Activated T-cell treated with anti-CD3 and anti-CD28 coated beads, Interleukin-2, amount 50 U/mL, for 72 hours (primary cell): Measurements from ENCODE around the gene KRT6B. TPM values are rescaled to one million over a fixed set of nuclear protein-coding genes. Genes with fewer than 3 reads are reported as not detected.
"Not testable (repeated sequence)": the region's sequence is repeated elsewhere in the genome, so short reads cannot be mapped to it uniquely, and the experiment has no call there.

Source experiments
- ATAC-seq, 2 donors: fragments of 150-1000 bp; cut with Tn5 transposase; replicated peaks in 1 of 2; 2 replicates each; pipeline ENCODE4 v1.10.0; 2021; ENCODE audit warnings: moderate library complexity in 2 of 2, mild to moderate bottlenecking in 1 of 2
- DNase-seq, 2 donors: peaks; one replicate each; pipeline ENCODE4 v3.0.0; 2021 to 2022; ENCODE audit warnings: mixed read lengths in 1 of 2
- H3K27ac Mint-ChIP-seq: one replicate; pipeline ENCODE4 v1.8.0; 2022; ENCODE audit warnings: mild to moderate bottlenecking, moderate library complexity, mixed read lengths
- H3K27me3 Mint-ChIP-seq: one replicate; pipeline ENCODE4 v1.8.0; 2022; ENCODE audit warnings: low read depth, mixed read lengths
- H3K36me3 Mint-ChIP-seq, 2 donors: one replicate each; pipeline ENCODE4 v1.8.0; 2022; ENCODE audit warnings: mixed read lengths in 2 of 2, mild to moderate bottlenecking in 1 of 2; ENCODE audit not compliant: insufficient read depth in 2 of 2
- H3K4me1 Mint-ChIP-seq: one replicate; pipeline ENCODE4 v1.8.0; 2022; ENCODE audit warnings: low read depth, mixed read lengths
- H3K4me3 Mint-ChIP-seq, 2 donors: one replicate each; pipeline ENCODE4 v1.8.0; 2022; ENCODE audit warnings: mild to moderate bottlenecking in 2 of 2, mixed read lengths in 2 of 2, moderate library complexity in 2 of 2
- H3K9me3 Mint-ChIP-seq, 2 donors: one replicate each; pipeline ENCODE4 v1.8.0; 2022; ENCODE audit warnings: mixed read lengths in 2 of 2
- total RNA-seq, 2 donors: library from RNA; stranded (reverse); gene quantifications; one replicate each; pipeline ENCODE4 v1.2.3, GENCODE V29; 2022

KRT6B gene
- total RNA-seq, 2 donors from 2014 or later = not detected

DNA sequence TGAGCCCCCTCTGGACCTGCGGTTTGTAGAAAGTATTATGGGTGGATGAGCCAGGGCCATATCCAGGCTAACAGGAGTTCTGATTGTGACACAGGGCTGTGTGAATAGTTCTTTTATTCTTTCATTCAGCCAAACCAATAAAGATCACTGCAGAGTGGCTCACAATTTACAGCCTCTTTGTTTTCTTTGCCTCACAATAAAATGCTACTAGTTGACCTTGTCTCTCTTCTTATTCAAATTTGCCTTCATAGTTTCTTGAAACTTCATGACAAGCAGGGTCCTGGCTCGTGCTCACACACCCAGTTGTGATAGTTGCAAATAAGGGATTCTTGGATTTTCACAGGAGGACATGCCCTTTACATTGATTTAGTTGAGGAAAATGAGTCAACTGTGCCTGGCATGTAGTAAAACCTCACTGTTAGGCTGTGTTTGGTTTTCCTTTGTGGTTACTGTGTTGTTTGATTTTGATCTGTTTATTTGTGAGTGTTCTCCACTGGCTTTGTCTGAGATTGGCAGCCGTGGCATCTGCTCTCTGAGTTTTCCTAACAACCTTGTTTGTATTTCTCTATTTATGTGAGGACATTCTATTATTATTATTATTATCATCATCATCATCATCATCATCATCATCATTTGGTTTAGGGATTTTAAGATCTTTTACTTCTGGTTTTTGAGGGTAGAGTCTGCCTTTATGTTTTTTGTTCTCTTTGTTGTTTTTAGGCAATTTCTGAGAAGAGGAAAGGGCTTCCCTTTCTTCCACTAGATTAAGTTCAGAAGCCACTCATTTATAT lies 2.7 kb upstream of the KRT6B start:
- H3K27me3 Mint-ChIP-seq = peaks cover 3% of the 10 kb centered on the region
- H3K36me3 Mint-ChIP-seq = no peaks in the 10 kb centered on the region
- ATAC-seq (no peak), DNase-seq (no peak)
- no peaks in the 10 kb centered on the region for H3K9me3 Mint-ChIP-seq
- peaks cover 5% of the 10 kb centered on the region for H3K4me1 Mint-ChIP-seq
- H3K4me3 Mint-ChIP-seq = no peak overlapping the region
- H3K27ac Mint-ChIP-seq = no peak overlapping the region

DNA sequence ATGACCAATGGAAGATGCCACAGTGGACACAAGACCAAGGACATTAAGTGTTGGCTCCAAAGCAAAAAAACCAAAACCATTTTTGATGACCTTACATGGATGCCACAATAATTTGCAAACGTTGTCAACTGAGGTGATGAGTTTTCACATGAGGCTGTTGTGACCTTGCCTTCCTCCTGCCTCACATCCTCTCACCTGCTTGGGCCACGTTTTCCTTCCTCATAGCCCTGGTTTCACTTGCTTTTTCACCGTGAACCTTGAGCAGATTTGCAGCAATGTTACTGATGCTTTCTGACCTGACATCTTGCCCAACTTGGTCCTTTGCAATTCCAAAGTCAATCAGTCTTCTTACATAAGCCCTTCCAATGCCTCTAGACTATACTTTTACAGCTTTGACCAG lies 3.7 kb downstream of the KRT6B start:
- Mint-ChIP-seq H3K27me3 (peaks cover 39% of the 10 kb centered on the region), H3K4me3 (no peak overlapping the region), H3K36me3 (no peaks in the 10 kb centered on the region), H3K27ac (no peak overlapping the region), H3K4me1 (no peaks in the 10 kb centered on the region), H3K9me3 (no peaks in the 10 kb centered on the region)
- DNase-seq (no peak), ATAC-seq (no peak)

DNA sequence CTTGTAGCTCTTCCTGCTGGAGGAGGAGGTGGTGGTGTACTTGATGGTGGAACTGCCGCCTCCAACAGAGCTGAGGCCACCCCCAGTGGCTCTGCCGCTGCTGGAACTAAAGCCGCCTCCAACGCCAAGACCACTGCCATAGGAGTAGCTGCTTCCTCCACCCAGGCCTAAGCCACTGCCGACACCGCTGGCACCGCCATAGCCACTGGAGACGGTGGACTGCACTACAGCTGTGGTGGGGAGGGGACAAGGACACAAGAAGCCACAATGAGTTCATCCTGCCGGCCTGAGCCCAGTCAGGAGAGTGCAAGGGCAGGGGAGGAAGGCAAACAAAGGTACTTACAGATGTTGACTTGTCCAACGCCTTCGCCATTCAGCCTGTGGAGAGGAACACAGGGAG lies 4.8 kb downstream of the KRT6B start:
- H3K27ac Mint-ChIP-seq, H3K4me3 Mint-ChIP-seq, H3K4me1 Mint-ChIP-seq, H3K36me3 Mint-ChIP-seq, ATAC-seq, DNase-seq, H3K9me3 Mint-ChIP-seq: not testable (repeated sequence)
- peaks cover 49% of the 10 kb centered on the region for H3K27me3 Mint-ChIP-seq

DNA sequence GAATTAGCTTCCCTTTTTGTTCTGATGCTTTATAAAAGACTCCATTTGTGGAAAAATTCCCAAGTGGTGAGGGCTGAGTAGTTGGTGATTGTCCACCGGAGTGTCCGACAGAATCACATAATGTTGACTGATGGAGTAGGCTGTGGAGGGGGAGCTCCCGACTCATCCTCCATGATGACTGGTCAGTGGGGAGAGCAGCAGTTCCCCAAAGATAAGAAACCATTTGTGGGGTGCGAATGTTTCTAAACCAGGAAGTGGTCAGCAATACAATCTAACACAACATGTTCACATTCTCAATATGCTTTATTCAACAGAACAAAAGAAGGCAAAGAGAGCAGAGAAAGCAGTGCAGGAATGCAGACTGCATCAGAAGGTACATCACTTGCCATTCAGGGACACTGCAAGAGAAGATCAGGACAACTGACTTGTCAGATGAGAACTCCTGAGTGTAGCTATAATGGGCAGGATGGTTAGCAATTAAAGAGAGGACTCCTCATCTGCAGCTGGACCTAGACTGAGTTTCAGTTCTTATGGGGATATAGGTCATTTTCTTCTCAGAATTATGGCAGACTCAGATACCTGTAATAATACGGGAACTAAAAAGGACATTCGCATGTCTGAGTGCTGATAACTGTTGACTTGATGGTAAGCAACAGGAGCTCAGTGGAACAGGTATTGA lies 5.4 kb downstream of the KRT6B start:
- no peak for ATAC-seq
- peaks cover 56% of the 10 kb centered on the region for H3K27me3 Mint-ChIP-seq
- no peaks in the 10 kb centered on the region for H3K4me1 Mint-ChIP-seq
- DNase-seq = no peak
- H3K4me3 Mint-ChIP-seq = no peak overlapping the region
- H3K36me3 Mint-ChIP-seq = no peaks in the 10 kb centered on the region
- no peaks in the 10 kb centered on the region for H3K9me3 Mint-ChIP-seq
- H3K27ac Mint-ChIP-seq = no peak overlapping the region

DNA sequence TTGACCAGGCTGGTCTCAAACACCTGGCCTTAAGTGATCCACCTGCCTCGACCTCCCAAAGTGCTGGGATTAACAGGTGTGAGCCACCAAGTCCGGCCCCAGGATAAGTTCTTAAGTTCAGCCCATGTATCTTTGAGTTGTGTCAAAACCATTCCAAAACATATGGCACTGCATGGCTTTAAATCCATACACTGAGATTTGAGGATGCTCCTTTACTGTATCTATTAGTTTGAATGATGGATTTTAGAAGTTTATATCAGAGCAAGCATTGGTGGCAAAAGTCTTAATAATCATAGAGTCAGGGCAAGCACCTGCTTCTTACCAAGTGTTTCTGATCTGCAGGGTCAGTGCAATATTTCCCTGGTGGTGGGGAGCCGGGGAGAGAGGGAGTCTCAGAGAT lies 6.1 kb downstream of the KRT6B start:
- H3K27ac Mint-ChIP-seq = no peak overlapping the region
- DNase-seq = no peak
- H3K36me3 Mint-ChIP-seq = no peaks in the 10 kb centered on the region
- H3K27me3 Mint-ChIP-seq = peaks cover 58% of the 10 kb centered on the region
- H3K4me3 Mint-ChIP-seq = no peak overlapping the region
- H3K4me1 Mint-ChIP-seq = no peaks in the 10 kb centered on the region
- no peaks in the 10 kb centered on the region for H3K9me3 Mint-ChIP-seq
- ATAC-seq = no peak

DNA sequence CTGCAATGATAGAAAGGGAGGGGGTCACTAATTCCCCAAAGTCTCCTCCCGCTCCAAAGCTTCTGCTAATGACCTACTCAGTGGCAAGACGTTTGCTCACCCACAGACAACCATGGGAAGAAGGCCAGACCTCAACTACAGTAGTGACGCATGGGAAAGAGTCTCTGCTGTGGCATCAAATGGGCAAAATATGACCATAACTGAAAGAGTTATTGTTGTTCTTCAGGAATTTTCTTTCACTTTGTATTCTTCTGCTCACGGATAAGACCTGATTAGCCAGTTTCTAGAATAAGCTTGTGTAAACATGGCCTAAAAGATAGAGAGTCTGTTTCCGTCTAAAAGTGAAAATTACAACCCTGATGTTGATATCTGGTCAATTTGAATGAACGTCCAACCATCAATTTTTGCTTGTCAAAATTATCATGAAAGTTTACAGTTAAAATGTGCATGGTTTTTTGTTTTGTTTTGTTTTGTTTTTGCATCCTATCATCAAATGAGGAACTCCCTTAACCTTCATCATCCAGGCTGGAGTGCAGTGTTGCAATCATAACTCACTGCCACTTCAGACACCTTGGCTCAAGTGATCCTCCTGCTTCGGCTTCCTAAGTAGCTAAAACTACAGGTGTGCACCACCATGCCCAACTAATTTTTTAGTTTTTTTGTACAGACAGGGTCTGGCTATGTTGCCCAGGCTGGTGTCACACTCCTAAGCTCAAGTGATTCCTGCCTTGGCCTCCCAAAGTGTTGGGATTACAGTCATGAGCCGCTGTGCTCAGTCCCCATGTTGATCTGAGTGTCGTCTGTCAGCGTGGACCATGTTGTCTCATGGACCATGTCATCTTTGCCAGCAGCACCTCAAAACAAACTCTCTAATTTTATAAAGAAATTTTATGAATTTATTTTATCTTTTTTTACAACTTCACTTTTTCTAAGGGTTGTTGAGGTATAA lies 7.0 kb downstream of the KRT6B start:
- no peaks in the 10 kb centered on the region for H3K4me1 Mint-ChIP-seq
- no peak for ATAC-seq

DNA sequence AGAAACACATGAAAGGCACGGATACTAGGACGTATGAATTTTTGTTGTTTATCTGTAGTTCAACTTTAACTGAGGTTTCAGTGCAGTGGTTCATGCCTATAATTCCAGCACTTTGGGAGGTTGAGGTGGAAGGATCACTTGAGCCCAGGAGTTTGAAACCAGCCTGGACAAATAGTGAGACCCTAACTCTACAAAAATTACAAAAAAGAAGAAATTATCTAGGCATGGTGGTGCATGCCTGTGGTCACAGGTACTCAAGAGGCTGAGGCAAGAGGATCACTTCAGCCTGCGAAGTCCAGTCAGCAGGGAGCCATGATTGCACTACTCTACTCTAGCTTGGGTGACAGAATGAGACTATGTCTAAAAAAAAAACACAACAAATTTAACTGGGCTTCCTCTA lies 8.0 kb downstream of the KRT6B start:
- Mint-ChIP-seq H3K27me3 (peaks cover 60% of the 10 kb centered on the region), H3K4me3 (no peak overlapping the region), H3K36me3 (no peaks in the 10 kb centered on the region), H3K27ac (no peak overlapping the region), H3K9me3 (no peaks in the 10 kb centered on the region), H3K4me1 (no peaks in the 10 kb centered on the region)
- DNase-seq (no peak), ATAC-seq (no peak)

More for the DNA sequence above, 7.0 kb downstream of the KRT6B start:
- Mint-ChIP-seq H3K4me3 (no peak overlapping the region), H3K27me3 (peaks cover 60% of the 10 kb centered on the region), H3K36me3 (no peaks in the 10 kb centered on the region), H3K9me3 (no peaks in the 10 kb centered on the region), H3K27ac (no peak overlapping the region)
- DNase-seq = no peak

DNA sequence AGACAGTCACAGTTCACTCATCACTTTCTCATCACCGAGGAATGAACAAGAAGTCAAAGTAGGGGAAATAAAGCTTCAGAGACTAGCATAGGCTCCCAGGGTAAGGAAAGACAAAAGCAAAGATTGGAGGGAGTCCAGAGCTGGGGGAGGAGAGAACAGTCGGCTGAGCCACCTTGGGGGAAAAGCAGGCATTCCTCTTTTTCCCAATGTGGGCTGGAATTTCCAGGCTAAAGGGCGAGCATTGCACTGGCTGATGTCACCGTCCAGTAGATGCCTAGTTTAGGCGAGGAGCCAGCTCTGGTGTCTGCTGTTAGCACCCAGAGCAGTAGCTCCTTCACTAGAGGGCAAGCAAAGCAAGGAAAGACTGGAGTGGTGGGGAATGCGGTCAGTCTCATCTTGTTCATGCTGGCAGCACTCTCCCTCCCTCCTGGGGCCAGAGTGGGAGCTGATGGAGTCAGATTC lies 9.3 kb downstream of the KRT6B start:
- Mint-ChIP-seq H3K36me3 (no peaks in the 10 kb centered on the region), H3K4me1 (no peaks in the 10 kb centered on the region), H3K9me3 (no peaks in the 10 kb centered on the region), H3K27ac (no peak overlapping the region), H3K4me3 (no peak overlapping the region), H3K27me3 (peaks cover 51% of the 10 kb centered on the region)
- no peak for ATAC-seq
- DNase-seq = no peak

DNA sequence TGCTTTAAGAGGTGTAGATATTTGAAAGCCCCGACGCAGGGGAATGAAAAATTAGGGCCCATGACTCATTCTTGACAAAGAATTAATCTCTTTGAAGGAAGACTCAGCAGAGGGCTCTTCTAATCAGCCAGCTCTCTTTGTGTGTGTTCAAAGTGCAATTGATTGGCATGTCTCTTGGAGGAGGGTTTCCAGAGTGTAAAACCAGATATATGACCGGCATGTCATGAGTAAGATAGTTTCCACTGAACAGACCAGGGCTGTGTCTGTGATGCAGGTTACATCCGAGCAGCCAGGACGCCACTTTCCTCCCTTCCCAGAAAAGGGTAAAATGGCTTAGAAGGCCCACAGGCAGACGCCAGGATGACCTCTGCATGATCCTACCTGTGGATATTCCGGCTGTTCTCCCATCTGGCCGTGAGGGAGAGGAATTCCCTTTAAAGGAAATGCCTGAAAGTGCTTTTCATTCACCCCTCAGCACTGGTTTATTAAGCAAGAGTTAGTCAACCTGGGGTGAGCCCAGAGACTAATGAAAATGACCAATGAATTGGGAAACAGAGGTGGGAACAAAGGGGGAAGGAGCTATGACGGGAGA lies 10.5 kb downstream of the KRT6B start:
- DNase-seq (no peak), ATAC-seq (no peak)
- no peaks in the 10 kb centered on the region for H3K36me3 Mint-ChIP-seq
- H3K4me3 Mint-ChIP-seq = no peak overlapping the region
- no peaks in the 10 kb centered on the region for H3K9me3 Mint-ChIP-seq
- H3K4me1 Mint-ChIP-seq = no peaks in the 10 kb centered on the region
- H3K27ac Mint-ChIP-seq = no peak overlapping the region
- H3K27me3 Mint-ChIP-seq = peaks cover 56% of the 10 kb centered on the region

DNA sequence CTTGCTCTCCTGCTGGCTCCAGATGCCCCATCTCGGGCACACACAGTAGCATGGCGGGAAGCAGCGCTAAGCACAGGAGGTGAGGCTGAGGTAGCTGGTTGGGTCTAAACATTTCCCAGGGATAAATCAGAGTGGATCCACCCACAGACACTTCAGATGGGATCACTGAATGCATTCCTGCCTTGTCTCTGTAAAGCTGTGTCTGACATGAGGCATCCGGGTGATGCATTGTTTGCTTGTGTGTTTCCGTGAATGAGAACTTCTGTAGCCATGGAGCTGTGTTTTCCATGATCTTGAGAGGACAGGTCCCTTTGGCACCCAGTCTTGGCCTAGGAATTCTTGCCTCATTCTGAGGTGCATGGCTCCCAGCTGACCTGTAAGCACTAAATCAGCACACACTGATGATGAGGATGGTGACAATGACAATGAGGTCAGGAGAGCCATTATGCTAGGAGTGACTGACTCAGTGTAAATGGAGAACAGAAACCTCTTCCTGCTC lies 11.1 kb downstream of the KRT6B start:
- no peak overlapping the region for H3K27ac Mint-ChIP-seq
- H3K4me3 Mint-ChIP-seq = no peak overlapping the region
- H3K9me3 Mint-ChIP-seq = no peaks in the 10 kb centered on the region
- no peak for DNase-seq
- peaks cover 52% of the 10 kb centered on the region for H3K27me3 Mint-ChIP-seq
- H3K4me1 Mint-ChIP-seq = no peaks in the 10 kb centered on the region
- ATAC-seq = no peak
- no peaks in the 10 kb centered on the region for H3K36me3 Mint-ChIP-seq

DNA sequence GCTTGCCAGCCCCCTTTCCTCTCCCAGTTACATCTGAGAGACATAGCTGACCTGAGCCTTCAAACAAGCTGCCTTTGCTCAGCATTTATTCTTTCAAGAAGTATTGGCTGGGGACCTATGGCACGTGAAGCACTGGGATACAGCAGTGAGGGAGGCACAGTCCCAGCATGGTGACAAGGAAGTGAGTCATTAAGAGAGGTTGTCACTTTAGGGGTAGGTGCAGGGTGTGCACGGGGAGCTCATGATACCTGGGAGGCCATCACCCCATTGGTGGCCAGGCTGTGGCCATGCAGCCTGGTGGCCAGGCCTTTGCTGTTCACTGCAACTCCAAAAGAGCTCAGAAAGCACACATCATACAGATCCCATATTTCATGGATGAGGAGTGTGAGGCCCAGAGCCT lies 12.1 kb downstream of the KRT6B start:
- Mint-ChIP-seq H3K27me3 (peaks cover 50% of the 10 kb centered on the region), H3K4me1 (no peaks in the 10 kb centered on the region), H3K27ac (no peak overlapping the region), H3K4me3 (no peak overlapping the region), H3K9me3 (no peaks in the 10 kb centered on the region), H3K36me3 (no peaks in the 10 kb centered on the region)
- DNase-seq = no peak
- ATAC-seq = no peak

DNA sequence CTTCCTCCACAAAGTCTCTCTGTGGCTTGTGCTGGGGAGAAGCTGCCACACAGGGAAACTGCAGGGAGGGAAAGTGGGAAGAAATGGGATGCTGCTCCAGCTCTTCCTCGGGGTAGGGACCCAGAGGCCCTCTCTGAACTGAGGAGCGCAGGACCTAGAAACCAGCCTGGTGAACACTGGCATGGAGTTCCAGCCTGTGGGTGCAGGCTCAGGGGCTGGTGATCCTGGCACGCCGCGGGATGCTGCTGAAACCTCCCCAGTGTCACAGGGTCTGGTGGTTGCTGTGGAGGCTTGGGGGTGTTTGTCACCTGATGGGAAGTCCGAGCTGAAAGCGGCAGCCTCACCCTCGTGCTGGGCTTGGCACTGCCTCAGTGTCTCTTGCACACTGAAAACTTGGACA lies 12.5 kb downstream of the KRT6B start:
- no peak overlapping the region for H3K4me3 Mint-ChIP-seq
- ATAC-seq = no peak
- no peak overlapping the region for H3K27ac Mint-ChIP-seq
- no peaks in the 10 kb centered on the region for H3K9me3 Mint-ChIP-seq
- DNase-seq = no peak
- H3K4me1 Mint-ChIP-seq = no peaks in the 10 kb centered on the region
- no peaks in the 10 kb centered on the region for H3K36me3 Mint-ChIP-seq
- peaks cover 49% of the 10 kb centered on the region for H3K27me3 Mint-ChIP-seq
